ENCODE results near the gene GGT6.

The GGT6 gene

GRCh38 chr17:4542726-4543191, 17.6 kb downstream of the GGT6 start:
- H3K4me3 ChIP-seq (ENCODE audit: low read depth, low read length), result no peak overlapping the region
- no peak for DNase-seq (ENCODE audit: low read depth)
- no peak for TF ChIP-seq CTCF (IDR thresholded peaks at IDR 0.05; ENCODE audit: insufficient read depth, low read depth, low read length, missing control alignments)

GRCh38 chr17:4542003-4542725, 18.2 kb downstream of the GGT6 start:
- DNase-seq (ENCODE audit: low read depth), result no peak
- no peak for TF ChIP-seq CTCF (IDR thresholded peaks at IDR 0.05; ENCODE audit: insufficient read depth, low read depth, low read length, missing control alignments)
- H3K4me3 ChIP-seq (ENCODE audit: low read depth, low read length), result no peak overlapping the region

- H3K4me3 ChIP-seq (ENCODE audit: low read depth, low read length), result no peak overlapping the region
- TF ChIP-seq CTCF (IDR thresholded peaks at IDR 0.05; ENCODE audit: insufficient read depth, low read depth, low read length, missing control alignments), result no peak
- no peak for DNase-seq (ENCODE audit: low read depth)
These were observed 18.9 kb downstream of the GGT6 start for GRCh38 chr17:4541328-4542002.

GRCh38 chr17:4540687-4541327, 19.6 kb downstream of the GGT6 start:
- no peak for TF ChIP-seq CTCF (IDR thresholded peaks at IDR 0.05; ENCODE audit: insufficient read depth, low read depth, low read length, missing control alignments)
- DNase-seq (ENCODE audit: low read depth), result no peak
- H3K4me3 ChIP-seq (ENCODE audit: low read depth, low read length), result no peak overlapping the region

GRCh38 chr17:4540224-4540651, 20.1 kb downstream of the GGT6 start:
- no peak for DNase-seq (ENCODE audit: low read depth)
- peak; percentile 2 for TF ChIP-seq CTCF (IDR thresholded peaks at IDR 0.05; ENCODE audit: insufficient read depth, low read depth, low read length, missing control alignments)
- no peak overlapping the region for H3K4me3 ChIP-seq (ENCODE audit: low read depth, low read length)

GRCh38 chr17:4539576-4540223, 20.7 kb downstream of the GGT6 start:
- no peak for TF ChIP-seq CTCF (IDR thresholded peaks at IDR 0.05; ENCODE audit: insufficient read depth, low read depth, low read length, missing control alignments)
- no peak for DNase-seq (ENCODE audit: low read depth)

More at GRCh38 chr17:4539576-4540223, 20.7 kb downstream of the GGT6 start:
- no peak overlapping the region for H3K4me3 ChIP-seq (ENCODE audit: low read depth, low read length)
